GM19043 (cell line): Measurements from ENCODE around the gene CDT1.
A peak's percentile ranks its signal among the peaks of the same experiment; 100 is the strongest.

Source experiments
- ATAC-seq: cut with Tn5 transposase; IDR thresholded peaks from one replicate; pipeline ENCODE4 v1.9.1; 2021; ENCODE audit warnings: low read depth; ENCODE audit not compliant: unreplicated experiment

CDT1 gene

GRCh38 chr16:88804173-88804551 lies 573 bp downstream of the CDT1 start:
- no peak for ATAC-seq

GRCh38 chr16:88804552-88805339 lies 1.2 kb downstream of the CDT1 start:
- ATAC-seq, result no peak

GRCh38 chr16:88805340-88805715 lies 1.7 kb downstream of the CDT1 start:
- ATAC-seq, result no peak

- no peak for ATAC-seq
Measured at GRCh38 chr16:88805887-88806393, 2.4 kb downstream of the CDT1 start.

- no peak for ATAC-seq
Measured at GRCh38 chr16:88806491-88807111, 3.0 kb downstream of the CDT1 start.

GRCh38 chr16:88807142-88807625 lies 3.6 kb downstream of the CDT1 start:
- ATAC-seq, result no peak

GRCh38 chr16:88807626-88808453 lies 4.3 kb downstream of the CDT1 start:
- no peak for ATAC-seq

- no peak for ATAC-seq
Measured at GRCh38 chr16:88809068-88809675, 5.6 kb downstream of the CDT1 start.

- no peak for ATAC-seq
Measured at GRCh38 chr16:88809676-88810165, 6.1 kb downstream of the CDT1 start.

GRCh38 chr16:88810166-88810911 lies 6.8 kb downstream of the CDT1 start:
- ATAC-seq, result no peak

- ATAC-seq, result peak; percentile 41
Measured at GRCh38 chr16:88810912-88811768, 7.6 kb downstream of the CDT1 start.

- ATAC-seq, result peak; percentile 56
Measured at GRCh38 chr16:88811769-88812512, 8.4 kb downstream of the CDT1 start, which contains the start of gene APRT. TSS of gene APRT (minus strand) at chr16:88811928. CDS start at chr16:88811899, 29 bp downstream.

- ATAC-seq, result no peak
Measured at GRCh38 chr16:88812513-88813268, 9.1 kb downstream of the CDT1 start.

- ATAC-seq, result no peak
Measured at GRCh38 chr16:88813269-88814143, 9.9 kb downstream of the CDT1 start.

- no peak for ATAC-seq
Measured at GRCh38 chr16:88814144-88814502, 10.5 kb downstream of the CDT1 start.

GRCh38 chr16:88815227-88815626 lies 11.6 kb downstream of the CDT1 start:
- no peak for ATAC-seq
